IMR-90 (cell line): ENCODE measurements around the gene PRLR. TPM values are rescaled to one million over a fixed set of nuclear protein-coding genes. Genes with fewer than 3 reads are reported as not detected.

Experiments
- ATAC-seq: fragments of 200-7000 bp; cut with Tn5 transposase; 2 replicates; pipeline ENCODE4 v1.9.1; 2020; ENCODE audit warnings: low read depth, mild to moderate bottlenecking, moderate library complexity
- BruUV-seq: library from RNA; stranded (reverse); fragments of 400-500 nt; replicated peaks from 2 replicates; lab custom pipeline; 2021; lab: Mats Ljungman, UMichigan
- CTCF ChIA-PET: fragments of 300-600 bp; formaldehyde crosslinking; extraction: SDS; loops from one replicate; lab custom pipeline; 2021; ENCODE audit warnings: antibody characterized with exemption; lab: Yijun Ruan, JAX
- POLR2A ChIA-PET: fragments of 300-600 bp; sonication (Branson Sonifier 250); formaldehyde crosslinking; loops from one replicate; lab custom pipeline; 2022; ENCODE audit warnings: antibody characterized with exemption; ENCODE audit not compliant: unreplicated experiment; lab: Charles Lee
- DNase-seq: peaks from one replicate; pipeline ENCODE4 v3.0.0; 2013
- H2AFZ ChIP-seq: replicated peaks from 2 replicates; pipeline ENCODE3; 2013; ENCODE audit warnings: low read length, mild to moderate bottlenecking; ENCODE audit not compliant: poor library complexity
- H2AK5ac ChIP-seq: 2 replicates; pipeline ENCODE4 v1.6.1; 2013; ENCODE audit warnings: low read depth, low read length, inconsistent platforms
- H2AK9ac ChIP-seq: replicated peaks from 2 replicates; pipeline ENCODE3; 2013; ENCODE audit warnings: mild to moderate bottlenecking, low read depth, low read length, moderate library complexity; ENCODE audit not compliant: poor library complexity
- H2BK120ac ChIP-seq: 2 replicates; pipeline ENCODE4 v1.6.1; 2013; ENCODE audit warnings: low read depth, low read length, inconsistent platforms
- H2BK15ac ChIP-seq: 3 replicates; pipeline ENCODE4 v1.6.1; 2013; ENCODE audit warnings: low read depth, low read length, inconsistent platforms
- H2BK20ac ChIP-seq: 2 replicates; pipeline ENCODE4 v1.6.1; 2013; ENCODE audit warnings: low read depth, mild to moderate bottlenecking, inconsistent platforms, low read length, moderate library complexity
- H2BK5ac ChIP-seq: 2 replicates; pipeline ENCODE4 v1.6.1; 2013; ENCODE audit warnings: mild to moderate bottlenecking, low read depth, low read length, inconsistent platforms; ENCODE audit not compliant: poor library complexity, severe bottlenecking
- H3K14ac ChIP-seq: replicated peaks from 2 replicates; pipeline ENCODE4 v1.6.1; 2013; ENCODE audit warnings: low read depth, low read length, inconsistent platforms
- H3K18ac ChIP-seq: 2 replicates; pipeline ENCODE4 v1.6.1; 2013; ENCODE audit warnings: low read depth, low read length, control low read depth
- H3K23ac ChIP-seq: 2 replicates; pipeline ENCODE4 v1.6.1; 2013; ENCODE audit warnings: low read depth, low read length, inconsistent platforms
- H3K27ac ChIP-seq: 2 replicates; pipeline ENCODE4 v1.5.1; 2013; ENCODE audit warnings: mild to moderate bottlenecking, control low read depth, low read length; ENCODE audit not compliant: insufficient read depth
- H3K27me3 ChIP-seq: 2 replicates; pipeline ENCODE4 v1.6.1; 2013; ENCODE audit warnings: low read length; ENCODE audit not compliant: control insufficient read depth, insufficient read depth
- H3K36me3 ChIP-seq: 2 replicates; pipeline ENCODE4 v1.6.1; 2013; ENCODE audit warnings: low read length, mixed read lengths; ENCODE audit not compliant: control insufficient read depth, insufficient read depth
- H3K4ac ChIP-seq: 2 replicates; pipeline ENCODE4 v1.6.1; 2013; ENCODE audit warnings: low read depth, low read length, inconsistent platforms
- H3K4me1 ChIP-seq: 2 replicates; pipeline ENCODE4 v1.6.1; 2013; ENCODE audit warnings: low read length, mixed read lengths; ENCODE audit not compliant: control insufficient read depth, insufficient read depth
- H3K4me2 ChIP-seq: 2 replicates; pipeline ENCODE4 v1.6.1; 2013; ENCODE audit warnings: low read depth, mild to moderate bottlenecking, control low read depth, low read length, moderate library complexity
- H3K4me3 ChIP-seq: 2 replicates; pipeline ENCODE4 v1.5.1; 2013; ENCODE audit warnings: low read depth, mild to moderate bottlenecking, control low read depth, low read length, moderate library complexity; ENCODE audit not compliant: insufficient read depth
- H3K56ac ChIP-seq: 2 replicates; pipeline ENCODE4 v1.6.1; 2013; ENCODE audit warnings: low read length, inconsistent platforms; ENCODE audit not compliant: insufficient read depth; ENCODE audit errors: extremely low read depth
- H3K79me1 ChIP-seq, 2 experiments: 2 replicates each; pipeline ENCODE4 v1.6.1; 2013; ENCODE audit warnings: low read length in 2 of 2, inconsistent platforms in 1 of 2, low read depth in 1 of 2
- H3K9ac ChIP-seq: 2 replicates; pipeline ENCODE4 v1.6.1; 2013; ENCODE audit warnings: low read depth, low read length, control low read depth
- H3K9me1 ChIP-seq: 2 replicates; pipeline ENCODE4 v1.6.1; 2013; ENCODE audit warnings: low read length, inconsistent platforms; ENCODE audit not compliant: insufficient read depth
- H3K9me3 ChIP-seq: 2 replicates; pipeline ENCODE4 v1.6.1; 2013; ENCODE audit warnings: low read length; ENCODE audit not compliant: control insufficient read depth, insufficient read depth
- H4K20me1 ChIP-seq: 2 replicates; pipeline ENCODE4 v1.6.1; 2013; ENCODE audit warnings: low read length, inconsistent platforms; ENCODE audit not compliant: insufficient read depth
- H4K5ac ChIP-seq: 2 replicates; pipeline ENCODE4 v1.6.1; 2013; ENCODE audit warnings: mild to moderate bottlenecking, low read depth, low read length, control low read depth
- H4K8ac ChIP-seq, 2 experiments: 2 replicates each; pipeline ENCODE4 v1.6.1; 2013; ENCODE audit warnings: low read depth in 2 of 2, low read length in 2 of 2, control low read depth in 1 of 2, inconsistent platforms in 1 of 2
- H4K91ac ChIP-seq: 2 replicates; pipeline ENCODE4 v1.6.1; 2013; ENCODE audit warnings: low read depth, low read length, inconsistent platforms; ENCODE audit not compliant: insufficient read depth
- BHLHE40 ChIP-seq: fragments of 150-350 bp; IDR thresholded peaks from 2 replicates; pipeline ENCODE4 v1.6.1; 2016; ENCODE audit warnings: mild to moderate bottlenecking, low read depth, low read length
- CEBPB ChIP-seq: IDR thresholded peaks from 2 replicates; pipeline ENCODE4 v1.6.1; 2012; ENCODE audit warnings: low read depth, low read length, improper control_type of control experiment
- CHD1 ChIP-seq: IDR thresholded peaks from 2 replicates; pipeline ENCODE4 v1.6.1; 2012; ENCODE audit warnings: low read depth, low read length, improper control_type of control experiment
- FOS ChIP-seq: fragments of 150-350 bp; IDR thresholded peaks from 2 replicates; pipeline ENCODE4 v1.6.1; 2016; ENCODE audit warnings: low read depth, low read length
- MAFK ChIP-seq: IDR thresholded peaks from 2 replicates; pipeline ENCODE4 v1.6.1; 2012; ENCODE audit warnings: low read depth, low read length, improper control_type of control experiment
- MAZ ChIP-seq: IDR thresholded peaks from 2 replicates; pipeline ENCODE4 v1.6.1; 2012; ENCODE audit warnings: low read depth, mild to moderate bottlenecking, low read length, improper control_type of control experiment, moderate library complexity, borderline replicate concordance
- MXI1 ChIP-seq: IDR thresholded peaks from 2 replicates; pipeline ENCODE4 v1.6.1; 2012; ENCODE audit warnings: low read depth, mild to moderate bottlenecking, low read length, moderate library complexity, borderline replicate concordance
- NFE2L2 ChIP-seq: fragments of 150-350 bp; IDR thresholded peaks from 2 replicates; pipeline ENCODE4 v1.6.1; 2016; ENCODE audit warnings: low read depth, mild to moderate bottlenecking, low read length
- POLR2A ChIP-seq: IDR thresholded peaks from 2 replicates; pipeline ENCODE4 v1.6.1; 2012; ENCODE audit warnings: mild to moderate bottlenecking, low read depth, low read length
- RAD21 ChIP-seq: IDR thresholded peaks from 2 replicates; pipeline ENCODE4 v1.6.1; 2012; ENCODE audit warnings: low read length, improper control_type of control experiment
- RCOR1 ChIP-seq: IDR thresholded peaks from 2 replicates; pipeline ENCODE4 v1.6.1; 2012; ENCODE audit warnings: mild to moderate bottlenecking, low read length, improper control_type of control experiment; ENCODE audit not compliant: insufficient replicate concordance
- RFX5 ChIP-seq: IDR thresholded peaks from 2 replicates; pipeline ENCODE4 v1.8.0; 2012; ENCODE audit warnings: low read depth, mild to moderate bottlenecking, low read length, moderate library complexity
- SMC3 ChIP-seq: fragments of 150-350 bp; IDR thresholded peaks from 2 replicates; pipeline ENCODE4 v1.6.1; 2016; ENCODE audit warnings: low read depth, mild to moderate bottlenecking, antibody characterized with exemption, low read length, moderate library complexity
- WGBS, 2 experiments: methylation state at CpG; one replicate each; pipeline versions ENCODE4 v1.1.5 to v1.1.7; 2013; ENCODE audit warnings: missing lambda C conversion rate in 2 of 2; ENCODE audit not compliant: insufficient read length in 1 of 2; ENCODE audit errors: extremely low coverage in 2 of 2; 5-methylcytosine and 5-hydroxymethylcytosine counted together
- dilution Hi-C: fragments of 300-500 bp; cut with HindIII; formaldehyde crosslinking; loops from one replicate; pipeline ENCODE4 v1.14.3; 2018; ENCODE audit warnings: low sequenced_read_pairs; ENCODE audit not compliant: unreplicated experiment
- in situ Hi-C: fragments of 300-500 bp; cut with MboI; formaldehyde crosslinking; loops from 3 replicates; pipeline ENCODE4 v1.14.3; 2019; ENCODE audit warnings: low sequenced_read_pairs, inconsistent platforms, mixed read lengths
- intact Hi-C: fragments of 100-400 bp; cut with micrococcal nuclease; formaldehyde crosslinking; loops from 2 replicates; pipeline ENCODE4 v1.10.0; 2022
- polyA plus RNA-seq, 3 experiments: library from polyadenylated mRNA; depleted of rRNA; stranded (reverse); fragments of >200 nt; gene quantifications; 2 replicates each; pipeline ENCODE4 v1.2.3, GENCODE V29; 2012; ENCODE audit warnings: low replicate concordance in 1 of 3
- total RNA-seq: library from RNA; depleted of rRNA; stranded (reverse); fragments of >200 nt; gene quantifications from 2 replicates; pipeline ENCODE4 v1.2.3, GENCODE V29; 2012
- TF ChIP-seq, protein P1 (sequence below): fragments of 150-350 bp; IDR thresholded peaks from 2 replicates; pipeline ENCODE4 v1.6.1; 2017; ENCODE audit warnings: mild to moderate bottlenecking, antibody characterized with exemption, low read length, low read depth
- TF ChIP-seq, protein P2 (sequence below): fragments of 150-350 bp; IDR thresholded peaks from 2 replicates; pipeline ENCODE4 v1.6.1; 2016; ENCODE audit warnings: low read depth, mild to moderate bottlenecking, low read length, moderate library complexity, borderline replicate concordance
- TF ChIP-seq, protein P3 (sequence below): conservative IDR thresholded peaks from 2 replicates; pipeline ENCODE4 v1.5.1; 2012; ENCODE audit warnings: mild to moderate bottlenecking, low read depth, low read length, improper control_type of control experiment

PRLR gene
- total and polyA plus RNA-seq, 2 of the 4 experiments (the other 2 are of a cell fraction): 0.24 to 0.54 TPM

DNA sequence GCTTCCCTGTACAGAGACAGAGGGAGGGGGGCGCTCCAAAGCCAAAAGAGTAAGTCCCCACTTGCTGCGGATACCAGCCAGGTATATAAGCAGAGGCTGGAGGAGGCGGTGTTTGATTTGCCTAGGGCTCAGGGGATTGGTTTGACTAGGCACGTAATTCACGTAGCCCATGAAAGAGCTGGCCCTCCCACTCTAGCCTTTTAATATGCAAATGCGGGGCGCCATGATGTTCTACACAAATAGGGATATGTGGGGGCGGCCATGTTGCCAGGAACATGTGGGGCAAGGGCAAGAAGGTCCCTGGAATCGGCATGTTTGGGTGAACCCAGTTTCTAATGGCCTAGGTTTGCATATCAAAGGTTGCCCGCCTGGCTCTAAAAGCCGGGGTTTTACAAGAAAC, 3.3 kb upstream of the PRLR start:
- no peak overlapping the region for H3K27ac ChIP-seq
- H2AK9ac ChIP-seq: no peak overlapping the region
- H4K91ac ChIP-seq: no peak overlapping the region
- dilution Hi-C loops: no loop called here
- H2BK120ac ChIP-seq: no peak overlapping the region
- no peak for DNase-seq
- H3K27me3 ChIP-seq: peaks cover 34% of the 10 kb centered on the region
- H3K9me1 ChIP-seq: no peaks in the 10 kb centered on the region
- WGBS, 2 experiments: no CpG with 5 or more reads among the region's 11 CpGs
- no peak overlapping the region for H3K18ac ChIP-seq
- H3K4me3 ChIP-seq: no peak overlapping the region
- no peak overlapping the region for H2BK5ac ChIP-seq
- no peak overlapping the region for H4K5ac ChIP-seq
- CTCF ChIA-PET: no interaction called here
- no peak overlapping the region for H3K56ac ChIP-seq
- no peak overlapping the region for H3K4ac ChIP-seq
- H4K8ac ChIP-seq: no peak overlapping the region
- no peak overlapping the region for H2AFZ ChIP-seq
- TF ChIP-seq FOS (no peak), MAFK (no peak), MAZ (no peak), POLR2A (no peak), SMC3 (no peak), RFX5 (no peak), NFE2L2 (no peak), CHD1 (no peak), RCOR1 (no peak), MXI1 (no peak), BHLHE40 (no peak), RAD21 (no peak), CEBPB (no peak)
- TF ChIP-seq, protein P1, sequence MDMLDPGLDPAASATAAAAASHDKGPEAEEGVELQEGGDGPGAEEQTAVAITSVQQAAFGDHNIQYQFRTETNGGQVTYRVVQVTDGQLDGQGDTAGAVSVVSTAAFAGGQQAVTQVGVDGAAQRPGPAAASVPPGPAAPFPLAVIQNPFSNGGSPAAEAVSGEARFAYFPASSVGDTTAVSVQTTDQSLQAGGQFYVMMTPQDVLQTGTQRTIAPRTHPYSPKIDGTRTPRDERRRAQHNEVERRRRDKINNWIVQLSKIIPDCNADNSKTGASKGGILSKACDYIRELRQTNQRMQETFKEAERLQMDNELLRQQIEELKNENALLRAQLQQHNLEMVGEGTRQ: no peak
- TF ChIP-seq, protein P2, sequence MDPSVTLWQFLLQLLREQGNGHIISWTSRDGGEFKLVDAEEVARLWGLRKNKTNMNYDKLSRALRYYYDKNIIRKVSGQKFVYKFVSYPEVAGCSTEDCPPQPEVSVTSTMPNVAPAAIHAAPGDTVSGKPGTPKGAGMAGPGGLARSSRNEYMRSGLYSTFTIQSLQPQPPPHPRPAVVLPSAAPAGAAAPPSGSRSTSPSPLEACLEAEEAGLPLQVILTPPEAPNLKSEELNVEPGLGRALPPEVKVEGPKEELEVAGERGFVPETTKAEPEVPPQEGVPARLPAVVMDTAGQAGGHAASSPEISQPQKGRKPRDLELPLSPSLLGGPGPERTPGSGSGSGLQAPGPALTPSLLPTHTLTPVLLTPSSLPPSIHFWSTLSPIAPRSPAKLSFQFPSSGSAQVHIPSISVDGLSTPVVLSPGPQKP: no peak
- TF ChIP-seq, protein P3, sequence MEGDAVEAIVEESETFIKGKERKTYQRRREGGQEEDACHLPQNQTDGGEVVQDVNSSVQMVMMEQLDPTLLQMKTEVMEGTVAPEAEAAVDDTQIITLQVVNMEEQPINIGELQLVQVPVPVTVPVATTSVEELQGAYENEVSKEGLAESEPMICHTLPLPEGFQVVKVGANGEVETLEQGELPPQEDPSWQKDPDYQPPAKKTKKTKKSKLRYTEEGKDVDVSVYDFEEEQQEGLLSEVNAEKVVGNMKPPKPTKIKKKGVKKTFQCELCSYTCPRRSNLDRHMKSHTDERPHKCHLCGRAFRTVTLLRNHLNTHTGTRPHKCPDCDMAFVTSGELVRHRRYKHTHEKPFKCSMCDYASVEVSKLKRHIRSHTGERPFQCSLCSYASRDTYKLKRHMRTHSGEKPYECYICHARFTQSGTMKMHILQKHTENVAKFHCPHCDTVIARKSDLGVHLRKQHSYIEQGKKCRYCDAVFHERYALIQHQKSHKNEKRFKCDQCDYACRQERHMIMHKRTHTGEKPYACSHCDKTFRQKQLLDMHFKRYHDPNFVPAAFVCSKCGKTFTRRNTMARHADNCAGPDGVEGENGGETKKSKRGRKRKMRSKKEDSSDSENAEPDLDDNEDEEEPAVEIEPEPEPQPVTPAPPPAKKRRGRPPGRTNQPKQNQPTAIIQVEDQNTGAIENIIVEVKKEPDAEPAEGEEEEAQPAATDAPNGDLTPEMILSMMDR: no peak
- no peak overlapping the region for H3K4me2 ChIP-seq
- no peak overlapping the region for H2BK15ac ChIP-seq
- in situ Hi-C loops: no loop called here
- H3K36me3 ChIP-seq: no peaks in the 10 kb centered on the region
- H2AK5ac ChIP-seq: no peak overlapping the region
- H3K23ac ChIP-seq: no peak overlapping the region
- intact Hi-C loops: no loop called here
- no peak overlapping the region for H3K9ac ChIP-seq
- H3K79me1 ChIP-seq: no peaks in the 10 kb centered on the region
- no peak for ATAC-seq
- POLR2A ChIA-PET: no interaction called here
- H3K9me3 ChIP-seq: no peaks in the 10 kb centered on the region
- no TSS peak for BruUV-seq
- H3K4me1 ChIP-seq: no peaks in the 10 kb centered on the region; the same call in 1 of the 2 replicates
- no peaks in the 10 kb centered on the region for H4K20me1 ChIP-seq
- no peak overlapping the region for H3K14ac ChIP-seq
- no peak overlapping the region for H2BK20ac ChIP-seq
